HepG2 (cell line): ENCODE results near the gene RSKR. TPM values are rescaled to one million over a fixed set of nuclear protein-coding genes. Genes with fewer than 3 reads are reported as not detected.

ENCODE experiments used
- AFF4 ChIP-seq: sonication (generic); formaldehyde crosslinking; IDR thresholded peaks from 2 replicates; pipeline ENCODE4 v1.4.0; 2020; ENCODE audit warnings: missing genetic modification reagents
- BHLHE40 ChIP-seq: IDR thresholded peaks from 2 replicates; pipeline ENCODE4 v1.6.1; 2011; ENCODE audit warnings: low read length, improper control_type of control experiment
- CHD2 ChIP-seq: IDR thresholded peaks from 2 replicates; pipeline ENCODE4 v1.6.1; 2011; ENCODE audit warnings: low read depth, low read length, improper control_type of control experiment
- FOXO1 ChIP-seq: sonication (generic); formaldehyde crosslinking; IDR thresholded peaks from 2 replicates; pipeline ENCODE4 v1.4.0; 2020; ENCODE audit warnings: missing genetic modification reagents
- HMGXB4 ChIP-seq, 2 experiments: sonication (generic) in 1 of 2; formaldehyde crosslinking in 1 of 2; IDR thresholded peaks; 2 replicates each; pipeline versions ENCODE4 v1.4.0 to v1.6.1; 2018 to 2020; ENCODE audit warnings: missing genetic modification reagents in 2 of 2, borderline replicate concordance in 1 of 2, low read depth in 1 of 2, mild to moderate bottlenecking in 1 of 2, missing biosample characterization in 1 of 2
- HNRNPL ChIP-seq: fragments of 200-400 bp; formaldehyde crosslinking; IDR thresholded peaks from 2 replicates; pipeline ENCODE4 v1.6.1; 2017; ENCODE audit warnings: mild to moderate bottlenecking, low read depth, low read length
- KDM1A ChIP-seq: IDR thresholded peaks from 2 replicates; pipeline ENCODE4 v1.6.1; 2016; ENCODE audit warnings: missing compliant biosample characterization
- LRRFIP1 ChIP-seq: sonication (generic); formaldehyde crosslinking; conservative IDR thresholded peaks from 2 replicates; pipeline ENCODE4 v1.4.0; 2020; ENCODE audit warnings: missing genetic modification reagents
- MTA1 ChIP-seq: sonication (generic); formaldehyde crosslinking; IDR thresholded peaks from 2 replicates; pipeline ENCODE4 v1.4.0; 2020; ENCODE audit warnings: missing genetic modification reagents, mild to moderate bottlenecking, borderline replicate concordance
- MYNN ChIP-seq: sonication (generic); formaldehyde crosslinking; IDR thresholded peaks from 2 replicates; pipeline ENCODE4 v1.4.0; 2020; ENCODE audit warnings: mild to moderate bottlenecking, low read depth, missing genetic modification reagents
- POGK ChIP-seq: sonication (generic); formaldehyde crosslinking; conservative IDR thresholded peaks from 2 replicates; pipeline ENCODE4 v1.8.0; 2022; ENCODE audit warnings: mild to moderate bottlenecking, moderate library complexity, missing genetic modification reagents
- RBM22 ChIP-seq: fragments of 200-400 bp; formaldehyde crosslinking; optimal IDR thresholded peaks from 2 replicates; pipeline ENCODE3; 2017; ENCODE audit warnings: mild to moderate bottlenecking, low read length, moderate library complexity
- SMC3 ChIP-seq: IDR thresholded peaks from 2 replicates; pipeline ENCODE4 v1.6.1; 2011; ENCODE audit warnings: low read length, improper control_type of control experiment
- ZBTB25 ChIP-seq: IDR thresholded peaks from 2 replicates; pipeline ENCODE4 v1.6.1; 2018; ENCODE audit warnings: missing genetic modification reagents
- ZNF160 ChIP-seq: sonication (generic); formaldehyde crosslinking; IDR thresholded peaks from 2 replicates; pipeline ENCODE4 v1.8.0; 2022; ENCODE audit warnings: mild to moderate bottlenecking, inconsistent platforms, missing genetic modification reagents
- ZNF350 ChIP-seq: sonication (generic); formaldehyde crosslinking; IDR thresholded peaks from 2 replicates; pipeline ENCODE4 v1.4.0; 2020; ENCODE audit warnings: mild to moderate bottlenecking, low read depth, missing genetic modification reagents, borderline replicate concordance
- ZNF580 ChIP-seq: IDR thresholded peaks from 2 replicates; pipeline ENCODE4 v1.6.1; 2016; ENCODE audit warnings: low read depth, borderline replicate concordance
- polyA plus RNA-seq, 8 experiments: library from polyadenylated mRNA; depleted of rRNA in 3 of 8; stranded (reverse) in 7 of 8; unstranded in 1 of 8; fragments of >200 nt; fragmentation: Illumina TruSeq in 4 of 8; extraction: Trizol in 4 of 8; gene quantifications; 2 replicates each; pipeline versions ENCODE4 v1.2.1 to v1.2.3, GENCODE V29; 2011 to 2016; ENCODE audit warnings: low read depth in 4 of 8, missing spikeins in 1 of 8, mixed read lengths in 1 of 8; ENCODE audit not compliant: insufficient read depth in 1 of 8
- total RNA-seq, 5 experiments: library from RNA; depleted of rRNA; stranded (reverse); fragments of >200 nt; fragmentation: Illumina TruSeq; extraction: Trizol; gene quantifications; 2 replicates each; pipeline ENCODE4 v1.2.3, GENCODE V29; 2016; ENCODE audit warnings: low read depth in 1 of 5

RSKR gene
- total and polyA plus RNA-seq, 2 of the 13 experiments (the other 11 are each of a cell fraction or from before 2014, with no cell fraction given), result 5.0 to 10.4 TPM

GRCh38 chr17:28644787-28645575, 31.0 kb upstream of the RSKR start, which contains the start of gene BLTP2 (continued):
- TF ChIP-seq ZNF160 (CRISPR knock-in tag) (peak; percentile 56; the same call in 1 of the 2 replicates), POGK (CRISPR knock-in tag) (peak; percentile 35; the same call in 1 of the 2 replicates), AFF4 (CRISPR knock-in tag) (no peak), ZBTB25 (CRISPR knock-in tag) (no peak), ZNF350 (CRISPR knock-in tag) (peak; percentile 74), LRRFIP1 (CRISPR knock-in tag) (no peak), MTA1 (CRISPR knock-in tag) (no peak), RBM22 (no peak), SMC3 (no peak), ZNF580 (peak; percentile 44; the same call in 1 of the 2 replicates), MYNN (CRISPR knock-in tag) (no peak), HNRNPL (0 out of 2 replicates have a peak, but pooled peaks have one; percentile 20), FOXO1 (CRISPR knock-in tag) (no peak), BHLHE40 (no peak), CHD2 (no peak), KDM1A (CRISPR knock-in tag) (no peak), HMGXB4 (CRISPR knock-in tag; IDR thresholded peaks at IDR 0.05; ENCODE audit: borderline replicate concordance in 1 of 2, low read depth in 1 of 2) (peak; percentile 71 to 77; a peak in 2 of 4 replicates)
